ENCODE results near the gene IYD.

The IYD gene

GRCh38 chr6:150403458-150404246 lies 34.8 kb downstream of the IYD start:
- Histone ChIP-seq H3K4me3 (ENCODE audit: low read depth, low read length) (no peak overlapping the region), H3K27me3 (replicated peaks) (no peaks in the 10 kb centered on the region), H3K36me3 (replicated peaks) (no peaks in the 10 kb centered on the region), H3K27ac (peak overlapping the region; percentile 67)
- in situ Hi-C loops (cut with HindIII; ENCODE audit: low pct_ligation_motif_present, low sequenced_read_pairs) = no loop called here
- TF ChIP-seq CTCF (IDR thresholded peaks at IDR 0.05; ENCODE audit: low read depth, low read length, missing control alignments) = no peak
- peak; percentile 98 for DNase-seq

- Histone ChIP-seq H3K36me3 (replicated peaks) (no peaks in the 10 kb centered on the region), H3K27ac (no peak overlapping the region), H3K27me3 (replicated peaks) (no peaks in the 10 kb centered on the region), H3K4me3 (ENCODE audit: low read depth, low read length) (no peak overlapping the region)
- DNase-seq = no peak
- in situ Hi-C loops (cut with HindIII; ENCODE audit: low pct_ligation_motif_present, low sequenced_read_pairs) = no loop called here
- no peak for TF ChIP-seq CTCF (IDR thresholded peaks at IDR 0.05; ENCODE audit: low read depth, low read length, missing control alignments)
These were observed 38.1 kb downstream of the IYD start for GRCh38 chr6:150406948-150407347.

- DNase-seq = no peak
- Histone ChIP-seq H3K27ac (no peak overlapping the region), H3K4me3 (ENCODE audit: low read depth, low read length) (no peak overlapping the region), H3K36me3 (replicated peaks) (no peaks in the 10 kb centered on the region), H3K27me3 (replicated peaks) (no peaks in the 10 kb centered on the region)
- TF ChIP-seq CTCF (IDR thresholded peaks at IDR 0.05; ENCODE audit: low read depth, low read length, missing control alignments) = no peak
- in situ Hi-C loops (cut with HindIII; ENCODE audit: low pct_ligation_motif_present, low sequenced_read_pairs) = no loop called here
These were observed 40.0 kb downstream of the IYD start for GRCh38 chr6:150408842-150409241.

- in situ Hi-C loops (cut with HindIII; ENCODE audit: low pct_ligation_motif_present, low sequenced_read_pairs) = no loop called here
- TF ChIP-seq CTCF (IDR thresholded peaks at IDR 0.05; ENCODE audit: low read depth, low read length, missing control alignments) = no peak
These were observed 40.8 kb downstream of the IYD start for GRCh38 chr6:150409576-150410066.

GRCh38 chr6:150410399-150410798 lies 41.6 kb downstream of the IYD start:
- no peak for TF ChIP-seq CTCF (IDR thresholded peaks at IDR 0.05; ENCODE audit: low read depth, low read length, missing control alignments)
- DNase-seq = peak; percentile 29
- no peak overlapping the region for H3K4me3 ChIP-seq (ENCODE audit: low read depth, low read length)
- no peaks in the 10 kb centered on the region for H3K36me3 ChIP-seq (replicated peaks)
- in situ Hi-C loops (cut with HindIII; ENCODE audit: low pct_ligation_motif_present, low sequenced_read_pairs) = no loop called here
- no peaks in the 10 kb centered on the region for H3K27me3 ChIP-seq (replicated peaks)
- peak overlapping the region; percentile 46 for H3K27ac ChIP-seq

More at GRCh38 chr6:150409576-150410066, 40.8 kb downstream of the IYD start:
- Histone ChIP-seq H3K36me3 (replicated peaks) (no peaks in the 10 kb centered on the region), H3K27me3 (replicated peaks) (no peaks in the 10 kb centered on the region), H3K4me3 (ENCODE audit: low read depth, low read length) (no peak overlapping the region), H3K27ac (no peak overlapping the region)
- no peak for DNase-seq
